22Rv1 (cell line): ENCODE data around the gene DDX11.
"Not testable (repeated sequence)": the region's sequence is repeated elsewhere in the genome, so short reads cannot be mapped to it uniquely, and the experiment has no call there.

ENCODE experiments used
- ZFX ChIP-seq: fragments of 450-650 bp; IDR thresholded peaks from 2 replicates; pipeline ENCODE4 v1.6.1; 2017; ENCODE audit warnings: antibody characterized with exemption, borderline replicate concordance
- TF ChIP-seq, protein P1 (sequence below): fragments of 450-650 bp; IDR thresholded peaks from 2 replicates; pipeline ENCODE4 v1.5.1; 2017; ENCODE audit warnings: mild to moderate bottlenecking

DNA sequence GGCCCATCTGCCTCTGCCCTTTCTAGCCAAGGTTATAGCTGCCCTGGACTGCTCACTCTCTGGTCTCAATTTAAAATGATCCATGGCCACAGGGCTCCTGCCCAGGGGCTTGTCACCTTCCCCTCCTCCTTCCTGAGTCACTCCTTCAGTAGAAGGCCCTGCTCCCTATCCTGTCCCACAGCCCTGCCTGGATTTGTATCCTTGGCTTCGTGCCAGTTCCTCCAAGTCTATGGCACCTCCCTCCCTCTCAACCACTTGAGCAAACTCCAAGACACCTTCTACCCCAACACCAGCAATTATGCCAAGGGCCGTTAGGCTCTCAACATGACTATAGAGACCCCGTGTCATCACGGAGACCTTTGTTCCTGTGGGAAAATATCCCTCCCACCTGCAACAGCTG is 30.6 kb downstream of the DDX11 start:
- TF ChIP-seq, protein P1, sequence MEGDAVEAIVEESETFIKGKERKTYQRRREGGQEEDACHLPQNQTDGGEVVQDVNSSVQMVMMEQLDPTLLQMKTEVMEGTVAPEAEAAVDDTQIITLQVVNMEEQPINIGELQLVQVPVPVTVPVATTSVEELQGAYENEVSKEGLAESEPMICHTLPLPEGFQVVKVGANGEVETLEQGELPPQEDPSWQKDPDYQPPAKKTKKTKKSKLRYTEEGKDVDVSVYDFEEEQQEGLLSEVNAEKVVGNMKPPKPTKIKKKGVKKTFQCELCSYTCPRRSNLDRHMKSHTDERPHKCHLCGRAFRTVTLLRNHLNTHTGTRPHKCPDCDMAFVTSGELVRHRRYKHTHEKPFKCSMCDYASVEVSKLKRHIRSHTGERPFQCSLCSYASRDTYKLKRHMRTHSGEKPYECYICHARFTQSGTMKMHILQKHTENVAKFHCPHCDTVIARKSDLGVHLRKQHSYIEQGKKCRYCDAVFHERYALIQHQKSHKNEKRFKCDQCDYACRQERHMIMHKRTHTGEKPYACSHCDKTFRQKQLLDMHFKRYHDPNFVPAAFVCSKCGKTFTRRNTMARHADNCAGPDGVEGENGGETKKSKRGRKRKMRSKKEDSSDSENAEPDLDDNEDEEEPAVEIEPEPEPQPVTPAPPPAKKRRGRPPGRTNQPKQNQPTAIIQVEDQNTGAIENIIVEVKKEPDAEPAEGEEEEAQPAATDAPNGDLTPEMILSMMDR, result not testable (repeated sequence)
- TF ChIP-seq ZFX, result not testable (repeated sequence)
